ENCODE results near the gene NLRC5. TPM values are rescaled to one million over a fixed set of nuclear protein-coding genes. Genes with fewer than 3 reads are reported as not detected.

NLRC5 gene
- total and polyA plus RNA-seq, 9 of the 15 experiments (the other 6 are each of a cell fraction or from before 2014, with no cell fraction given): 0.59 to 0.71 TPM; not detected in 7

GRCh38 chr16:57064995-57065394 is 75.6 kb downstream of the NLRC5 start (continued):
- TF ChIP-seq, protein P1, sequence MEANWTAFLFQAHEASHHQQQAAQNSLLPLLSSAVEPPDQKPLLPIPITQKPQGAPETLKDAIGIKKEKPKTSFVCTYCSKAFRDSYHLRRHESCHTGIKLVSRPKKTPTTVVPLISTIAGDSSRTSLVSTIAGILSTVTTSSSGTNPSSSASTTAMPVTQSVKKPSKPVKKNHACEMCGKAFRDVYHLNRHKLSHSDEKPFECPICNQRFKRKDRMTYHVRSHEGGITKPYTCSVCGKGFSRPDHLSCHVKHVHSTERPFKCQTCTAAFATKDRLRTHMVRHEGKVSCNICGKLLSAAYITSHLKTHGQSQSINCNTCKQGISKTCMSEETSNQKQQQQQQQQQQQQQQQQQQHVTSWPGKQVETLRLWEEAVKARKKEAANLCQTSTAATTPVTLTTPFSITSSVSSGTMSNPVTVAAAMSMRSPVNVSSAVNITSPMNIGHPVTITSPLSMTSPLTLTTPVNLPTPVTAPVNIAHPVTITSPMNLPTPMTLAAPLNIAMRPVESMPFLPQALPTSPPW (CRISPR knock-in tag; IDR thresholded peaks at IDR 0.05): peak; percentile 60
- TF ChIP-seq EP300 (IDR thresholded peaks at IDR 0.05; ENCODE audit: low read length) (peak; percentile 10; the same call in 1 of the 2 replicates), TEAD4 (IDR thresholded peaks at IDR 0.05; ENCODE audit: low read length) (peak; percentile 19; the same call in 1 of the 2 replicates), TEAD4 (CRISPR knock-in tag; IDR thresholded peaks at IDR 0.05; ENCODE audit: borderline replicate concordance) (no peak), KLF16 (IDR thresholded peaks at IDR 0.05) (no peak)

- Histone ChIP-seq H3K9ac (ENCODE audit: insufficient read depth in 1 of 2, low read depth in 2 of 2, low read length in 2 of 2) (0 out of 4 replicates have a peak overlapping the region, but pooled peaks of 1 of the 2 experiments have one; percentile 21), H3K27ac (ENCODE audit: extremely low read depth, low read depth, low read length) (no peak overlapping the region), H3K9me1 (ENCODE audit: control insufficient read depth, insufficient read depth, low read length) (peaks cover 6% of the 10 kb centered on the region), H3K79me2 (ENCODE audit: control insufficient read depth, insufficient read depth, low read length) (no peaks in the 10 kb centered on the region), H3K36me3 (ENCODE audit: control insufficient read depth, insufficient read depth, low read length) (no peaks in the 10 kb centered on the region), H2AFZ (ENCODE audit: low read depth, low read length) (no peak overlapping the region), H3K4me2 (ENCODE audit: insufficient read depth, low read length) (no peak overlapping the region), H3K4me3 (no peak overlapping the region), H3K9me3 (replicated peaks; ENCODE audit: control insufficient read depth, insufficient read depth, low read depth, low read length) (no peaks in the 10 kb centered on the region), H4K20me1 (replicated peaks; ENCODE audit: control insufficient read depth, insufficient read depth, low read length) (no peaks in the 10 kb centered on the region), H3K27me3 (ENCODE audit: control insufficient read depth in 2 of 2, insufficient read depth in 2 of 2, low read length in 2 of 2) (no peaks in the 10 kb centered on the region), H3K4me1 (replicated peaks in 1 of 2; ENCODE audit: control insufficient read depth in 2 of 2, insufficient read depth in 2 of 2, low read length in 2 of 2) (peaks cover 15 to 23% of the 10 kb centered on the region in 2 experiments)
- DNase-seq (ENCODE audit: extremely low read depth in 1 of 4, low spot score in 3 of 4): no peak
- in situ Hi-C loops (cut with MboI) (no loop called here), intact Hi-C loops (cut with micrococcal nuclease) (no loop called here)
- FAIRE-seq: no peak
- POLR2A ChIA-PET: interaction anchor here (0.8 kb wide), 1 partner anchor 11 kb away, joined by 3 read pairs; no protein-coding TSS in a partner anchor
- CTCF ChIA-PET (ENCODE audit: low intra/inter-chr PET ratio): no interaction called here
- no peak for ATAC-seq
- BruUV-seq (replicated peaks): no TSS peak
- WGBS (ENCODE audit: insufficient coverage, low coverage, missing lambda C conversion rate): 27% methylated on average over 4 of the region's 4 CpGs
- TF ChIP-seq IRF2 (CRISPR knock-in tag; IDR thresholded peaks at IDR 0.05): no peak
Observed at GRCh38 chr16:57066625-57067024, 77.3 kb downstream of the NLRC5 start.
